ENCODE measurements around the gene HRCT1.
"Not testable (repeated sequence)": the region's sequence is repeated elsewhere in the genome, so short reads cannot be mapped to it uniquely, and the experiment has no call there.

HRCT1 gene

DNA sequence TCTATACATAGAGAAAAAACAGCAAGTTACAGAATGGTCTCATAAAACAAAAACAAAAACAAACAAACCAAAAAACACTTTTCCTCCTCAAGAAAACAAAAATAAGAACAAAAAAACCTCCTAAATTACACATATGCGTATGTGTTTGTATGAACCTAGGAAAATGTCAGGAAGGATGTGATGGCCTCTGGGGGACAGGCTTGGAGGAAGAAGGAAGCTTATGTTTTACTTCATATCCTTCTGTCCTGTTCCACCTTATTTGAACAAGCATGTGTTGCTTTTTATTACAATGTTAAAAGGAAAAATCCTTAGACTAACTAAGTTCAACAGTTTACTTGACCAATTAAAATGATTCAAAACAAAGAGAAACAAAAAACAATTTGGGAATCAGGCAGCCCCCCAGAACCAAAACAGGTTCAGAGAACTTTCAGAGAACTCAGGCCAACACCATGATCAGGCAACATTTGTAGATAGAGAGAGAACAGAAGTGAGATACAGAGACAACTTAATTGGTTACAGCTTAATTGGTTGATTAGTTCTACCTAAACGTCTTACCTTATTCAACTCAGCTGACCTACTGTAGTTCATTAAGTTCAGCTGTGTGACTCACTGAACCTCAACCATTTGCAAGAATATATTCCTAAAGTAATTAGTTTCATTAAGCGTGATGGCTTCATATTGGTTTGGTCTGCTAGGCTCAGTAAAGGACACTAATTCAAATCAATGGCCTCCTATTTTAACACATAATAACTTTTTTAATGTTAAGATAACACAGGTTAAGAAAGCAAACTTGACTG is 13.4 kb downstream of the HRCT1 start:
- no peak for DNase-seq

DNA sequence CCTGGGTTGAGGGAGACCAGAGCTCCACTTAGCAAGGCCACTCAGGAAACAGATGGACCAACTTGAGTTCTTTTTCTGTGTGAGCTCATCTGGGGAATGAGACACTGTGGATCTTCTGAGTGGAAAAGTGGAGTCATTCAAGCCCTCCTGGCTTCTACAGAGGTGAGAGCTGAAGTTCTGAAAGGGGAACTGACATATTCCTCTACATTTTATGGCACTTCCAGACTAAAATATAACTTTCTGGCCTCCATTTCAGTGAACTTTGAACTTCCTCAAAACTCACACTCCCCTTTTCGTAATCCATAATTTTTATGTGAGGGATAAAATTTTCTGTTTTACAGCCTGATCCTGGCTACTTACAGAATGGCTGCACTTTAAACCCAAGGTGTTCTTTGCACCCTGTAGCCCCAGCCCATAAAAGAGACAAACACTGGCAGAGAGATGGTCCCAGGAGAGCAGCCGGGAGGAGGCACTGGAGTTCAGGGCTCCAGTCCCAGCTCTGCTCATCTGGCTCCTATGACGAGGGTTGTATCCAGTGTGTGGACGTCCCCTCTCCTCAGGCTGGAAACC is 14.1 kb downstream of the HRCT1 start:
- DNase-seq: peak; percentile 79

DNA sequence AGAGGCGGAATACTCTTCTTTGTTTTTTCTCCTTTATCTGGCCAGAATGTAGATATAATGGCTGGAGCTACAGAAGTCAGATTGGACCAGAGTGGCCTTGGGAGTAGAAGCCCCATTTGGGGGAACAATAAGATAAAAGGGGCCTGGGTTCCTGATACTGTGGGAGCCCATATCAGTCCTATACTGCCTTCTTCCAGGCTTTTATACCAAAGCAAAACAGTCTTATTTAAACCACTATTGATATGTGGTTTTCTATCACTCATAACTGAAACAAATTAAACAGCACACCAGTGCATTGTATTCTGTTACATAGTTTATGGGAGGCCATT is 17.6 kb downstream of the HRCT1 start:
- no peak for DNase-seq

DNA sequence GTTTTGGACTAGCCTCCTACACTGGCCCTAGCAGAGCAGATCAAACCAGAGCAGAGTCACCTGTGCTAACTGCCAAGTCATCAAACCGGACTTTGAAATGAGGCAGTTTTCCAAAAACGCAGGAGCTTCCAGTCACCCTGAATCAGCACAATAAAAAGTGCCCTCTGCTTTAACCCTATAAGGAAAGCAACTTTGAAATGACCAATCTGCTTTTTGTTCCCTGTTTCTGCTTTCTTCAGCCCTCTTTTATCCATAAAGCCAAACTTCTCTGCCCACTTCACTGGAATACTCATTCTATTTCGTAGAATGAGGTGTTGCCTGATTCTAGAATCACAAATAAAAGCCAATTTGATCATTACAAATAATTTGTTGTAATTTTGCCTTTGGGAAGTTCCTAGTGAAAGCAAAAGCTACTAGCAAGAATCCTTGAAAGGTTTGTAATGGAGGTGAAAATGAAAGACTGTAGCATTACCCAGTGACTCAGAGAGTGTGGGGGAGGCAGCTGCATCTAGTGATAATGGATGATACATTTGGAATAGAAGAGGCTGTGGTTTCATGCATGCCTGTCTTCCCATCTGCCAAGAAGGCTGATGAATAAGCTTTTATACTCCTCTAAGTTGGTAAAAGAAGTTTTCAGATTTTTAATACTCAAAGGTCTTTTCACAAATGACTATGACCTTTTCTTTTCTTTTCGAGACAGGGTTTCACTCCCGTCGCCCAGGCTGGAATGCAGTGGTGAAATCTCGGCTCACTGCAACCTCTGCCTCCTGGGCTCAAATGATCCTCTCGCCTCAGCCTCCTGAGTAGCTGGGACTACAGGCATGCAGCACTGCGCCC is 18.1 kb downstream of the HRCT1 start:
- DNase-seq: peak; percentile 10

DNA sequence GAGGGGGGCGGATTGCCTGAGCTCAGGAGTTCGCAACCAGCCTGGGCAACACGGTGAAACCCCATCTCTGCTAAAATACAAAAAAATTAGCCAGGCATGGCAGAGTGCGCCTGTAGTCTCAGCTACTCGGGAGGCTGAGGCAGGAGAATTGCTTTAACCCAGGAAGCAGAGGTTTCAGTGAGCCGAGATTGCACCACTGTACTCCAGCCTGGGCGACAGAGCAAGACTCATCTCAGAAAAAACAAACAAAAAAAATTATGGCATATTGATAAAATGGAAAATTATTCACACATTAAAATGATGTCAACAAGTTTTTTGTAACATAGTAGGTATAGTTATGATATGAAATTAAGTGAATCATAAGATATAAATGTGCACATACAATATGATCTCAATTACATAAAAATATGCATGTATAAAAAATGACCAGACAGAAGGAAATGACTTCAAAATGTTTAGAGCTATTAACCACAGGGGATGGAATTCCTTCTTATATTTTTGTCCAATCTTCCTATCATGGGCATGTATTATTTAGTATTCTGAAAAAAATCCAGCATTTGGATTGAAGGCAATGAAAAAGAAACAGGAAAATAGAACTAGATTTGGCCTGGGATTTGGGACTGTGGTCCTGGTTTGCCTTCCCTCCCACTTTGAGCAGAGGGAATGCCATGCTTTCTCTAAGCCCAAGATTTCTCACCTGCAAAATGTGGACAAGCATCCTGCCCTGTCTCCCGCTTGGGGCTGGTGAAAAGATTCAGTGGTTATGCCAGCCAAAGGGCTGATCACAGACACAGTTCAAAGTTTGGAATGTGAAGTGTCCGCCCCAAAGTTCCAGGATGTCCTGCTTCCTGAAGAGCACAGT is 22.8 kb downstream of the HRCT1 start:
- no peak for DNase-seq

DNA sequence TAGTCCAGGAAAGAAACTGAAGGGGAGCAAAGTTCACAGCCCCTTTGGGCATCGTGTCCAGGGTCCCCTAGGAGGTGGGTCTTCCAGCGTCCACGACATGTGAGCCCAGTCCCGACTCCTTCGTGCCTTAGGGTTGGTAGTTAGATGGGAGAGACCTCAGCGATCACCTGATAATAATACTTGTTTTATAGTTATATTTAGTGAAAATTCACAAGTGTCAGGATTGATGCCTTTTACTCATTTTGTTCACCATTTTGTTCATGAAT is 23.4 kb downstream of the HRCT1 start:
- no peak for DNase-seq

DNA sequence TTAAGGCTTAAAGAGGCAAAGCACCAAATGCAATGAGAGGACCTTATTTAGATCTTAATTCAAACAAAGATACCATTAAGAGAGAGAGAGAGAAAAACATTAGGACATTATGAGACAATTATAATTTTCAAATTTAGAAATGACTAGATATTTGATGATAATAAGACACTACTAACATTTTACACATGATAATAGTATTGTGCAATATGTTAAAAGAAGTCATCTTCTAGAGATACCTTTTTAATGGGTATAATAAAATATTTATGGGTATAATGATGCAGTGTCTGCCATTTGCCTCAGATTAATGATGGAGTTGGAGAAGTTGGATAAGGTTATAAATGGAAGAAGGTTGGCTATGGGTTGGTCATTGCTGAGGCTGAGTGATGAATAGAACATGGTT is 24.5 kb downstream of the HRCT1 start:
- no peak for DNase-seq

DNA sequence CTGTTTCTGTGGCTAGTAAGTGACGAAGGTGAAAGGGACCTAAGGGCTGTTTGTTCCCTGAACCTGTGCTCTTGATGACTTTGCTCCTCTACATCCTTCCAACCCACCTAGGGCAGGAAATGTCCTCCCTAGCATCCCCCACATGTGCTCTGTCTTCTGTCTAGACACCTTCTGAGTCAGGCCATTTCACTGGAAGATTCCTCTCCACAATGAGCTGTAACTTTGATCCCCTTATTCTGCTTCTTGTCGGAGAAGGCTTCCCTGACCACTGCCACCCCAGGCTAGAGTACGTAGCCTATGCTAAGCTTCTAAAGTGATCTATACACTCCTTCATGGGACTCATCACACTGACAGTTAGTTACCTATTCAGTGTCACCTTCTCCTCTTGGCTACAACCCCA is 25.0 kb downstream of the HRCT1 start:
- no peak for DNase-seq

DNA sequence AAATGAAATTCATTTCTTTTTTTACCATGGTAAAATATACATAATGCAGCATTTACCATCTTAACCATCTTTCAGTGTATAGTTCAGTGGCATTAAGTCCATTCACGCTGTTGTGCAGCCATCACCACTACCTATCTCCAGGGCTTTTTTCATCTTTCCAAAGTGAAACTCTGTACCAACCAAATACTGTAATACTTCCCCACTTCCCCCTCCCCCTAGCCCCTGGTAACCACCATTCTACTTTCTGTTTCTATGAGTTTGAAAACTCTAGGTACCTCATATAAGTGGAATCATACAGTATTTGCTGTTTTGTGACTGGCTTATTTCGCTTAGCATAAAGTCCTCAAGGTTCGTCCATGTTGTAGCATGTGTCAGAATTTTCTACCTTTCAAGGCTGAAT is 26.7 kb downstream of the HRCT1 start:
- DNase-seq: peak; percentile 38

DNA sequence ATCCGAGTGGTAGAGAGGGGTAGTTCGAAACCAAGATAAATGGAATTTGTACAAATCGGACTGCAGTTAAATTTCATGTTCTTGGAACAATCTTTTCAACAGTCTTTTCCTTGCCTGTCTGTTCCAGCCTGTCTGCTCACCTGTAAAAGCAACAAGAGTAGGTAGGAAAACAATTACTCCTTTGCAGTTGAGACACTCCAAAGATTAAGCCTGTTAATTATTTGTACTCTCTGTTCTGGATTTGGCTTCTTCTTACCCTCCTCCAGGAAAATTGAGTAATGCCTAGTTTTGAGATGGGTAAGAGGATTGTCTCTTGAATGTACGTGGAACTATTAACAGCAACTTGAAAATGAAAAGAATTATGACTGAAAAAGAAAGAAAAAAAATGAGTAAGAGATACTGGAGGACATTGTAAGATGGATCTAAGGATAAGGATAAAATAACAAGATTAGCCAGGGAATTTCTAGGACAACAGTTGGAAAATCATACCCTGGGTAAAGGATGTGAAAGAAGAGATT is 27.6 kb downstream of the HRCT1 start:
- DNase-seq: no peak

DNA sequence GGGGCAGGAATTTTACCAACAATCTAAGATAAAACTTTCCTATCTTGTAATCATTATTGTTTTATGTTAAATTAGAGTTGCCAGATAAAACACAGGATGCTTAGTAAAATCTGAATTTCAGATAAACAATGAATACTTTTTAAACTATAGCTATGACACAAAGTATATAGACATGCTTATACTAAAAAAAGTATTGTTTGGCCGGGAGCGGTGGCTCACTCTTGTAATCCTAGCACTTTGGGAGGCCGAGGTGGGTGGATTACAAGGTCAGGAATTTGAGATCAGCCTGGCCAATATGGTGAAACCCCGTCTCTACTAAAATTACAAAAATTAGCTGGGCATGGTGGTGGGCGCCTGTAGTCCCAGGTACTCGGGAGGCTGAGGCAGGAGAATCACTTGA is 28.1 kb downstream of the HRCT1 start:
- DNase-seq: not testable (repeated sequence)

DNA sequence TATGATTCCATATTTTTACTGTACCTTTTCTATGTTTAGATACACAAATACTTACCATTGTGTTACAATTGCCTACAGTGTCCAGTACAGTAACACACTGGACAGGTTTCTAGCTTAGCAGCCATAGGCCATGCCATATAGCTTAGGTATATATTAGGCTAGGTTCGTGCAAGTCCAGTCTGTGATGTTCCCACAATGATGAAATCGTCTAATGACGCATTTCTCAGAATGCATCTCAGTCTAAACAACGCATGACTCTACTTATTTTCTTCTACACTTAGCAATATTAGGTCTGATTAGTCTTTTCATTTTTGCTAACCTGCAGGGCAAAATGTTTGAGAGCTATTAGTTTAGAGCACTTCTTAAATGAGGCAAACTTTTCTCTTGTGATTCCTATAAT is 29.3 kb downstream of the HRCT1 start:
- no peak for DNase-seq

DNA sequence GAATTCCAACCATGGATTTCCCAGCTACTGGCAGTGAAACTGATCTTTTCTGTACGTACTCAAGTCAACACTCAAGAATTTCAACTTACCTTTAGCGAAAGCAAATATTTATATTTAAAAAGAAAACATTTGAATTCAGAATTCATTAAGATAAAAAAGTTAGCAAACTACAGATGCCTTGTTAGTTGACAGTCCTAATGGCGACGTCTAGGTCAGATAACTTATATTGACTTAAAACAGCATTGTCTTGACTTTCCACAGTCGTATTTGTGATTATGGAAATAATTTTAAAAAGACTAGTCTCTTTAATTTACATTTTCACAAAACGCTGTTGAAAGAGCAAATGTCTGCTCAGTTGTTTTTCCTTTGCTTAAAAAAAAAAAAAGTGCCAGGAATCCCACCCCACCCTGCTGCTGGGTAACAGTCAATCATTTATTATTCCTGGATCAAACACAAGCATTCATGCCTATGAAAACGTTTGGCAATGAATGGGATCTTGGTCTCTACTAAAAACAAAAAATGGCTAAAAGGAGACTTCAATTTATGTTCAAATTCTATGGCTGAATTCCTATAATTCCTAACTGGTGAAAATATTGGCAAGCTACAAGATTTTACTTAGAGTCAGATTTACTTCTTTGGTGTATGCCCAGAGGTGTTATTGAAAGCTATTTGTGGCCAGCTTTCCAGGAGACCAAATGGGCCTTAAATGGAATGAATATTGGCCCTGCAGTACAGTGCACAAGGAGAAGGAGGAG is 29.9 kb downstream of the HRCT1 start:
- DNase-seq: no peak

DNA sequence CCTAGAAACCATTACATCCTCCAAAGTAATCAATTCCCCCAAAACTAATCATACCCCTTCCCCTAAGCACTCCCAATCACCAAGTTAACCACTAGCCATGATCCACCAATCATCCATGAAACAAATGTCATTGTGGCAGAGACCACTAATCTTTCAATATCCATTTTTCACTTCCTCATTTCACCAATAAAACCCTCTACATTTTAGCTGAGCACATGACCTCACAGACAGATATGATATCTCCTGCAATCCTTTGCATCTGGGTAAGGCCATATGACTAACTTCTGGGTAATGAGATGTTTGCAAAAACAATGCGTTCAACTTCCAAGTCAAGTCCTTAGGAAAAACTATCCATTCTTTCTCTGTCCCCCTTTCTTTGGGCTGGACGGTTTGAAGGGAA is 31.2 kb downstream of the HRCT1 start:
- peak; percentile 92 for DNase-seq

DNA sequence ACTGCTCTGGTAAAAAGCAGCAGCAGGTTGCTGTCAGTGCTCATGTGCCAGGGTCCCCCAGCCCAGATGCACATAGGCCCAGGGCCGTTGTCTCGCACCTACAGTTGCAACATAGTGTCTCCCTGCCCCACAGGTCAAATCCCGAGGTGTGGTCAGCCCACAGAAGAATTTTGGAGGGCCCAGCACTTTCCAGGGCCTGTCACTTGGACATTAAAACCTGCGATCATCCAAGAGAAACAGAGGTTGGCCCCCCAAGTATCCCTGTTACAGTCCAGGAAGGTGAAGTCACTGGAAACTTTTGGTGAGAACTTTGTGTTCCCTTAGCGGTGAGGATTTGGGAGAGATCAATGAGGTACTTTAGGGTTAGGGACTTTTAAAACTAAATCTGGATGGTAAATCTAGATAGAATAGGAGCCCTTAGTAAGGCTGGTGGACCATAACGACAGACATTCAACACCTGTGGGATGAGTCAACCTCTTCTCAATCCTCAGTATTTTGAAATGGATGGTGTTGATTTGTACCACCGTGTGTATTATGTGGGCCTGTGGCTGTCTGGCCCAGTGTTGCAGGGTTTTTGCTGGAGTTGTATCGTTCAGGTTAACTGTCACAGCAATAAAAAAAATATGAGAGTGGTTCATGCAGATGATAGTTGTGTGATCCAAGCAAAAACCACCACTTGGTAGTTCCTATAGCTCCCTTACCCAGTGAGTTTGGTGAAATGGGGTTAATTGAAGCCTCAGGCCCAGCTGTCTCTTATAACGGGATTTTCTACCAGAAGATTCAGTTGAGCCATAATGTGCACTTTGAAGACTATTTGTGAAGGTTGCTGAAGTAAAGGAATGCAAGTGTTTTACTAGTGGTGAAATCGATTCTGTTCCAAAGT is 32.7 kb downstream of the HRCT1 start:
- DNase-seq: no peak

DNA sequence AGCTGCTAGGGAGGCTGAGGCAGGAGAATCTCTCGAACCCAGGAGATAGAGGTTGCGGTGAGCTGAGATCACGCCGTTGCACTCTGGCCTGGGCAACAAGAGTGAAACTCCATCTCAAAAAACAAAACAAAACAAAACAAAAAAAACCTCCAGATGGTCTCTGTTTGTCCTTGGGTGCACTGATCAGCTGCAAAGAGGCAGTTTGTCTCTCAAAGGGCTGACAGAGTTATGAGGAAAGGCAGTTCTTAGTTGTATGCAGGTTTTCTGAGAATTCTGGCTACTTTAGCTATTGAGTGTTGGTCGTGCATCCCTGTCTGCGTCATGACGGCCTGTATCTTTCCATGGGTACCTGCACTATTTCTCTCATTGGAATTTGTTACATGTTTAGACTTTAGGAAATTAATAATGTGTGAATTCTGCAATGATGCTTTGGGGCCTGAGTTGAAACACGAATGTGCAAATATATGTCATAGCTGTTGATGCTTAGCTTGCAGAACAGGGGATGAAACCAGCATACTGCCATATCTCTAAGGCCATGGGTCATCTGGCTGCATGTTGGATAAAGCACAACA is 33.8 kb downstream of the HRCT1 start:
- no peak for DNase-seq

DNA sequence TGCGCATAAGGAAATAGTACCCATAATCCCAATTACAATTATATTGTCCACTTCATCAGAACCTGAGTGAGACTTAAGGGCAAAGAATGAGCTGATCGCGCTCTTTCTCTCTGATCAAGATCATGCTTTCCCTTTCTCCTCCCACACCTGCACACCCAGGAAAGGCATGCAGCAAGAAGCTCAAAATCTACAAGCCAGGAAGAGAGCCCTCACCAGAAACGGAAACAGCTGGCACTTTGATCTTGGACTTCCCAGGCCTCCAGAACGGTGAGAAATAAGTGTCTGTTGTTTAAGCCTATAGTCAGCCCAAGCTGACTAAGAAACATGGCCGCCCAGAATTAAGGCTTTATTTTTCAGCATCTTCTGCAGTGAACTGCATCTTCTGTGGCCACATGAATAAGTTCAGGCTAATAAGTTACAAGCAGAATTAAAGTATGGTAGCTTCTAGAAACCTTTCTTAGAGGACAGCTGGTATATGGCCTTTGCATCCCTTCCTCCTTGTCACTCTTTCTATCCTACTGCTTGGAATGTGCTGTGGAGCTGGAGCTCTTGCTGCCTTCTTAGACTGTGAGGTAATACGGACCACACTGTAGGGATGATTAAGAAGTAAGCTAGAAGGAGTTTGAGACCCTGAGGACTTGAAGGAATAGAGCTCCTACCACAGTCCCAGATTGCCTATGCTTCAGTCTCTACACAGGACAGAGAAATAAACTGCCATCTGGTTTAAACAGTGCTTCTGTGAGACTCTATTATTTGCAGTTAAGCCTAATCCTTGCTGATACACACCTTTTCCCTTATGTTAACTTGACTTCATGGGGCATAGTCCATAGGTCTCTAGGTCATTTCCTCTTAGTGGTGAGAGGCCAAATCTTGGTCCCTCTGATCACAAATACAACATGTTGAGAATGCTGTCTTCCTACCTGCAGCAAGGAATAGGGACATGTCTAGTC is 34.7 kb downstream of the HRCT1 start:
- DNase-seq: no peak

DNA sequence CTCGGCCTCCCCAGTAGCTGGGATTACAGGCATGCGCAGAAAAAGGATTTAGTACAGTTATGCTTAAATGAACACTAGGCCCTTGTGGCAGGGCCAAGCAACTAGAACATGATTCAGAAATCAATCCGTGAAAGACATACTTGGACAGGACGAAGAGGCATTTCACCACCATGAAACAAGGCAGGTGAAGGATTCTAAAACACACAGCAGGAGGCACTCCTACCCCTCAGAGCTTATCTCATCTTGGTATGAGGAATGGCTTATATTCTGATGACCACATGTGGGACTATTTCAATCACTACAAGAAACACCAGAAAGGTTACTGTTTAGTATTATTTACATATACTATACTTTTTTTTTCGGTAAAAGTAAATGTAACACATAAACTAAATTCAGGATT is 36.3 kb downstream of the HRCT1 start:
- DNase-seq: no peak

DNA sequence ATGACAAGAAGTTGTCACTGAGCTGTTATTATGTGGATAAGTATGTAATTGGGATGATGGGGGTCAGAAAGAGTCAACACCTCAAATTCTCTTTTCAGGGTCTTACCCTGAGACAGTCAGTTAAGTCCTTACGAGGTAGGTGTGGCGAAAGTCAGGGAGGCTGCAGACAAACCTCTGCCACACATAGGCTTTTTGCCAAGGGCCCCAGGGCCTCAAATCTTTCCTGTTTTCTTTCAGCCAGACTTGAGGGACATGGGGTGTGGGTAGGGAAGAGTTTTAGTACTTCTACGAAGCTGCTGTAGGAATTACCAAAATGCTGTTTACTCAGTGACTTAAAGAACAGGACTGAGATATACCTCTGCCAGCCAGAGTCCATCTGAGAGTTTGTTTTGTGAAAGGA is 38.2 kb downstream of the HRCT1 start:
- DNase-seq: no peak

DNA sequence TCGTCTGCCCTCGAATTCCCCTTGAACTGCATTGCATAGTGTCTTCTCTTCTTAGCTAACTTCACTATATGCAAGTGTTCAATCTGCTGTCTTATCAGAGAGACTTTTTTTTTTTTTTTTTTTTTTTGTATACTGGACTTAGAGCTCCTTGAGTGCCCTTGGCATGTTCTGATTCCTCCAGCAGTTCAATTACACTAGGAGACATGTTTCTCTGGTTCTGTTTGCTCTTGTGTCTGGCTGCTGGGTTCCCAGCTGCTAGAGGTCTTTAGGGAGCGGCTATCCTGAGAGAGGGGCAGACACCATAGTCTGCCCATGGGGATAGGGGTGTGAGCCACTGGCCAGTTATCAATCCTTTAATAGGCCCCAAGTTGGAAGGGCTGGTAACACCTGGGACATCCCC is 38.8 kb downstream of the HRCT1 start:
- no peak for DNase-seq
